ENCODE results near the gene ZNF576.
"Not testable (repeated sequence)": the region's sequence is repeated elsewhere in the genome, so short reads cannot be mapped to it uniquely, and the experiment has no call there.

ZNF576 gene

GRCh38 chr19:43648633-43649032 lies 52.2 kb downstream of the ZNF576 start:
- Histone ChIP-seq H3K4me1 (ENCODE audit: control insufficient read depth in 5 of 5, insufficient read depth in 5 of 5, low read length in 5 of 5) (peaks cover 0 to 5% (median 0%) of the 10 kb centered on the region in 5 donors), H3K27me3 (ENCODE audit: control insufficient read depth in 5 of 5, insufficient read depth in 4 of 5, low read length in 5 of 5) (no peaks in the 10 kb centered on the region), H3K9me3 (ENCODE audit: control insufficient read depth in 5 of 5, low read length in 5 of 5) (peaks cover 0 to 3% (median 0%) of the 10 kb centered on the region in 5 donors), H3K4me3 (ENCODE audit: low read depth in 1 of 5, low read length in 5 of 5) (no peak overlapping the region), H3K9ac (ENCODE audit: low read length in 5 of 5) (no peak overlapping the region), H3K27ac (ENCODE audit: low read depth, low read length) (no peak overlapping the region), H3K36me3 (ENCODE audit: control insufficient read depth in 5 of 5, insufficient read depth in 5 of 5, low read length in 5 of 5) (peaks cover 0 to 53% (median 15%) of the 10 kb centered on the region in 5 donors)

GRCh38 chr19:43649514-43649913 lies 53.1 kb downstream of the ZNF576 start:
- peaks cover 0 to 5% (median 0%) of the 10 kb centered on the region in 5 donors for H3K4me1 ChIP-seq (ENCODE audit: control insufficient read depth in 5 of 5, insufficient read depth in 5 of 5, low read length in 5 of 5)
- H3K27ac ChIP-seq (ENCODE audit: low read depth, low read length): no peak overlapping the region
- H3K4me3 ChIP-seq (ENCODE audit: low read depth in 1 of 5, low read length in 5 of 5): no peak overlapping the region
- no peak overlapping the region for H3K9ac ChIP-seq (ENCODE audit: low read length in 5 of 5)
- peaks cover 0 to 60% (median 19%) of the 10 kb centered on the region in 5 donors for H3K36me3 ChIP-seq (ENCODE audit: control insufficient read depth in 5 of 5, insufficient read depth in 5 of 5, low read length in 5 of 5)
- peaks cover 0 to 3% (median 0%) of the 10 kb centered on the region in 5 donors for H3K9me3 ChIP-seq (ENCODE audit: control insufficient read depth in 5 of 5, low read length in 5 of 5)
- no peaks in the 10 kb centered on the region for H3K27me3 ChIP-seq (ENCODE audit: control insufficient read depth in 5 of 5, insufficient read depth in 4 of 5, low read length in 5 of 5)

- not testable (repeated sequence) for H3K4me1 ChIP-seq (ENCODE audit: control insufficient read depth in 5 of 5, insufficient read depth in 5 of 5, low read length in 5 of 5); H3K27ac ChIP-seq (ENCODE audit: low read depth, low read length); H3K4me3 ChIP-seq (ENCODE audit: low read depth in 1 of 5, low read length in 5 of 5); H3K9ac ChIP-seq (ENCODE audit: low read length in 5 of 5); H3K9me3 ChIP-seq (ENCODE audit: control insufficient read depth in 5 of 5, low read length in 5 of 5); H3K27me3 ChIP-seq (ENCODE audit: control insufficient read depth in 5 of 5, insufficient read depth in 4 of 5, low read length in 5 of 5)
- peaks cover 0 to 67% (median 24%) of the 10 kb centered on the region in 5 donors for H3K36me3 ChIP-seq (ENCODE audit: control insufficient read depth in 5 of 5, insufficient read depth in 5 of 5, low read length in 5 of 5)
Observed at GRCh38 chr19:43650276-43650675, 53.9 kb downstream of the ZNF576 start.

Measured in subcutaneous abdominal adipose tissue (tissue), 5 donors.